Measurements from ENCODE around the gene NLRP4.
"Not testable (repeated sequence)": the region's sequence is repeated elsewhere in the genome, so short reads cannot be mapped to it uniquely, and the experiment has no call there.

Gene NLRP4

DNA sequence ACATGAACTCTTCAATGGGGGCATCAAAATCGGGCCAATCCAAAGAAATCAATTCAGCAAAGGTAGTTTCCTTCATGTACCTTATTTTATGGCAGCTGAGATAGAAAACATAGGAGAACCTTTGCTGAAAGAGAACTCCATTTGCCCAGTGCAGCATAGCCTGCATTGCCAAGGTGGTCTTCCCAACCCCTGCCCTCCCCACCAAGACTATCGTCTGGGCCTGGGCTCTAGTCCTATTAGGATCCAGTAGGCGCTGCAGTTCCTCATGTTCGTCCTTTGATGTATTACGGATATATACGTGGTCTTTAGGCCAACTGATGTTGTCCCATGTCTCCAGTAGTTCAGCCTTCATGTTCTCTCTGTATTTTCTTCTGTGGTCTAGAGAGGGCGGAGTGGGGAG, 76.6 kb downstream of the NLRP4 start:
- no peak overlapping the region for H3K27ac ChIP-seq (ENCODE audit: insufficient read depth, low read depth, low read length, poor library complexity, severe bottlenecking)
- no peak overlapping the region for H3K4me3 ChIP-seq (ENCODE audit: insufficient read depth, low read depth, low read length)
- H3K27me3 ChIP-seq (ENCODE audit: control insufficient read depth, insufficient read depth, low read length, poor library complexity, severe bottlenecking): no peaks in the 10 kb centered on the region
- no peaks in the 10 kb centered on the region for H3K36me3 ChIP-seq (ENCODE audit: control insufficient read depth, insufficient read depth, low read length)
- peaks cover 16% of the 10 kb centered on the region for H3K9me3 ChIP-seq (ENCODE audit: control insufficient read depth, low read length)
- WGBS, 2 experiments: 77% methylated on average over 7 of the region's 7 CpGs
- no peaks in the 10 kb centered on the region for H3K4me1 ChIP-seq (ENCODE audit: control insufficient read depth, insufficient read depth, low read length)

DNA sequence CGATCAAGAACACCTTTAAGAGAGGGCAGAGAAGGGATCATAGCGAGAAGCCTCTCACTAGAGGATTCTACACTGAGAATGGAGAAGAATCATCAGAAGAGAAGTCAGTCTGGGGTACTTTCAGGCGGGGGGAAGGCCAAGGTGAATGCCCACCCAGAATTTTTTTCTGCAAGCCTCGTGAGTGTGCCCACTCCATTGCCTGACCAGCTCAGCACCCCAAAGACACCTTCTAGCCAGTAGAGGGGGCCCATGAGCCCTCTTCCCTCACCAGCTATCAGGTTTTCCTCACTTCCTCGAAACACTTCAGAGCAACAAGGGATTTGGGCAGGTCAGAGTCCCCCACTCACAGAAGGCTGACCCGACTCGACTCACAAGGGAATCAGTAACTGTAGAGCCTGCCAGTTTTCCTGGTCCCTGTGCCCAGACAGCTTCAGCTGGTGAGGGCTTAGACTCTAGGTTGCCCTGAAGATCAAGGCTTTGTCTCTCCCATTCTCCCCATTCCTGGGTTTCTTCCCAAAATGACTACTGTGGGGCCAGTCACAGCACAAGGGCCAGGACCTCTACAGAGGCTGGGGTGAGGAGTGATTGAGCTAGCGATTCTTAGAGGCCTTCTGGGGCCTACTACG, 77.4 kb downstream of the NLRP4 start:
- H3K9me3 ChIP-seq (ENCODE audit: control insufficient read depth, low read length): peaks cover 16% of the 10 kb centered on the region
- no peak overlapping the region for H3K27ac ChIP-seq (ENCODE audit: insufficient read depth, low read depth, low read length, poor library complexity, severe bottlenecking)
- H3K4me1 ChIP-seq (ENCODE audit: control insufficient read depth, insufficient read depth, low read length): no peaks in the 10 kb centered on the region
- H3K36me3 ChIP-seq (ENCODE audit: control insufficient read depth, insufficient read depth, low read length): no peaks in the 10 kb centered on the region
- H3K27me3 ChIP-seq (ENCODE audit: control insufficient read depth, insufficient read depth, low read length, poor library complexity, severe bottlenecking): no peaks in the 10 kb centered on the region
- no peak overlapping the region for H3K4me3 ChIP-seq (ENCODE audit: insufficient read depth, low read depth, low read length)
- WGBS, 2 experiments: 58 to 65% methylated on average over 9 of the region's 9 CpGs

DNA sequence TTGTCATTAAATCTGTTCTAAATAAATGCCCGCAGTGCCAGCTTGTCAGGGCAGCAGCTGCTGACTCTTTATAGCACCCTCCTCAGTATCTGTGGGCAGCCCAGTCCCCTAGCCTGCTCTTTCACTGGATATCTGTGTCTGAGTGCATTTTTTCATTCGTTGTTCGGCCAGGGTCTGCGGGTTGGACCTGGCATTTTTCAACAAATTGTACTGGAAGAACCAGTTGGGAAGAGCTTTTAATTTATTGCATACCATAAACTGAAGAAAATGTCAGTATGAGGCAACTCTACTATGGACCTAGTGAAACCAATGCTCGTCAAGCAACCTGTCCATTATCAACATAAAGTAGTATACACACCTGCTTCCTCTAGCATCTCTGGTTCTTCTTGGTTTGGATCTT, 87.2 kb downstream of the NLRP4 start:
- Histone ChIP-seq H3K36me3 (ENCODE audit: control insufficient read depth, insufficient read depth, low read length) (no peaks in the 10 kb centered on the region), H3K27ac (ENCODE audit: insufficient read depth, low read depth, low read length, poor library complexity, severe bottlenecking) (no peak overlapping the region), H3K9me3 (ENCODE audit: control insufficient read depth, low read length) (peaks cover 12% of the 10 kb centered on the region), H3K4me3 (ENCODE audit: insufficient read depth, low read depth, low read length) (no peak overlapping the region), H3K27me3 (ENCODE audit: control insufficient read depth, insufficient read depth, low read length, poor library complexity, severe bottlenecking) (no peaks in the 10 kb centered on the region), H3K4me1 (ENCODE audit: control insufficient read depth, insufficient read depth, low read length) (no peaks in the 10 kb centered on the region)
- WGBS, 2 experiments: 63 to 71% methylated on average over 5 of the region's 5 CpGs

DNA sequence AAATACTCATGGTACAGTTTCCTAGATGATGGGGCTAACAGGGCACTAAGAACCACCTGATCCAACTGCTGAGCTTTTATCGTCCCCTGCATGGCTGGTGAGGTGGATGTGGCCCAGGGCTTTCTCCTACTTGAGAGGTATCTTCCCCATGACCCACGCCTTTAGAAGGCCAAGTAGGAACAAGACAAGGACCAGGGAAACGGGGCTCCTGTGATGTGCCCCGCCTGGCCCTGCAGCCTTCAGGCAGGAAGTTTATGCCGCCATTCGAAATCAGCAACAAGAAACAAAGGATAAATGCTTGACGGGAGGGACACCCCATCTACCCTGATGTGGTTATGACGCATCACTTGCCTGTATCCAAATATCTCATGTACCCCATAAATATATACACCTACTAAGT, 91.7 kb downstream of the NLRP4 start:
- Histone ChIP-seq H3K4me1 (ENCODE audit: control insufficient read depth, insufficient read depth, low read length) (no peaks in the 10 kb centered on the region), H3K4me3 (ENCODE audit: insufficient read depth, low read depth, low read length) (no peak overlapping the region), H3K27me3 (ENCODE audit: control insufficient read depth, insufficient read depth, low read length, poor library complexity, severe bottlenecking) (no peaks in the 10 kb centered on the region), H3K36me3 (ENCODE audit: control insufficient read depth, insufficient read depth, low read length) (no peaks in the 10 kb centered on the region), H3K9me3 (ENCODE audit: control insufficient read depth, low read length) (peaks cover 17% of the 10 kb centered on the region), H3K27ac (ENCODE audit: insufficient read depth, low read depth, low read length, poor library complexity, severe bottlenecking) (no peak overlapping the region)
- 76 to 79% methylated on average over 8 of the region's 8 CpGs for WGBS, 2 experiments

DNA sequence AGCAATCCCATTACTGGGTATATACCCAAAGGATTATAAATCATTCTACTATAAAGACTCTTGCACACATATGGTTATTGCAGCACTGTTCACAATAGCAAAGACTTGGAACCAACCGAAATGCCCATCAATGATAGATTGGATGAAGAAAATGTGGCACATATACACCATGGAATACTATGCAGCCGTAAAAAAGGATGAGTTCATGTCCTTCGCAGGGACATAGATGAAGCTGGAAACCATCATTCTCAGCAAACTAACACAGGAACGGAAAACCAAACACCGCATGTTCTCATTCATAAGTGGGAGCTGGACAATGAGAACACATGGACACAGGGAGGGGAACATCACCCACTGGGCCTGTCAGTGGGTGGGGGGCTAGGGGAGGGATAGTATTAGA, 92.9 kb downstream of the NLRP4 start:
- H3K27ac ChIP-seq (ENCODE audit: insufficient read depth, low read depth, low read length, poor library complexity, severe bottlenecking); H3K4me1 ChIP-seq (ENCODE audit: control insufficient read depth, insufficient read depth, low read length); H3K36me3 ChIP-seq (ENCODE audit: control insufficient read depth, insufficient read depth, low read length); H3K27me3 ChIP-seq (ENCODE audit: control insufficient read depth, insufficient read depth, low read length, poor library complexity, severe bottlenecking); H3K4me3 ChIP-seq (ENCODE audit: insufficient read depth, low read depth, low read length): not testable (repeated sequence)
- peaks cover 14% of the 10 kb centered on the region for H3K9me3 ChIP-seq (ENCODE audit: control insufficient read depth, low read length)
- WGBS, 2 experiments: 89 to 93% methylated on average over 5 of the region's 5 CpGs

DNA sequence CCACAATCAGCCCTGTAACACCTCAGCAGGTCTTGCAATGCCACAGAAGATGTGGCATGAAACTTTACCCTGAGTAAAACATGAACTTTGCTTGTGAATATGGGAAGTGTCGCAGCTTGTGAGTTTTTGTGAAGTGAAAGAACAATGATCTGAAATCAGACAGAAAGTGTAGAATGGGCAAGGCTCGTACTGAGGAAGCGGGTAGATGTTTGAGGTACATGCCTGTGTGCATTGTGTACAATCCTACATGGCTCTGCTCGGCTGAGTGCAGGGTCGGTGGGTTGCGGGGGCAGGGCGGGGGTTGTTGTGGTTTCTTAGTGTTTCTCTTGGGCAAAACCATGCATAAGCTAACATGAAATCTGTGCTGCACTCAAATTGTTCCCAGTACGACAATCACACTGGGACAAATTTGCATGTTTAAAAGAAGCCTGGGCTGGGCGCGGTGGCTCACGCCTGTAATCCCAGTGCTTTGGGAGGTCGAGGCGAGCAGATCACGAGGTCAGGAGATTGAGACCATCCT, 94.7 kb downstream of the NLRP4 start:
- no peak overlapping the region for H3K4me3 ChIP-seq (ENCODE audit: insufficient read depth, low read depth, low read length)
- H3K4me1 ChIP-seq (ENCODE audit: control insufficient read depth, insufficient read depth, low read length): no peaks in the 10 kb centered on the region
- H3K9me3 ChIP-seq (ENCODE audit: control insufficient read depth, low read length): peaks cover 15% of the 10 kb centered on the region
- 81 to 86% methylated on average over 14 of the region's 14 CpGs for WGBS, 2 experiments
- no peak overlapping the region for H3K27ac ChIP-seq (ENCODE audit: insufficient read depth, low read depth, low read length, poor library complexity, severe bottlenecking)
- no peaks in the 10 kb centered on the region for H3K27me3 ChIP-seq (ENCODE audit: control insufficient read depth, insufficient read depth, low read length, poor library complexity, severe bottlenecking)
- no peaks in the 10 kb centered on the region for H3K36me3 ChIP-seq (ENCODE audit: control insufficient read depth, insufficient read depth, low read length)
